Measurements from ENCODE around the gene TAGLN2. TPM values are rescaled to one million over a fixed set of nuclear protein-coding genes. Genes with fewer than 3 reads are reported as not detected.

Gene TAGLN2
- total RNA-seq, 1 experiment from 2014 or later: 66.9 TPM

- TF ChIP-seq NFE2L1 (CRISPR knock-in tag; IDR thresholded peaks at IDR 0.05) (no peak), ZBTB43 (CRISPR knock-in tag; IDR thresholded peaks at IDR 0.05) (no peak), CREB1 (CRISPR knock-in tag; IDR thresholded peaks at IDR 0.05) (no peak), USF1 (CRISPR knock-in tag; IDR thresholded peaks at IDR 0.05) (no peak)
- TF ChIP-seq, protein P1, sequence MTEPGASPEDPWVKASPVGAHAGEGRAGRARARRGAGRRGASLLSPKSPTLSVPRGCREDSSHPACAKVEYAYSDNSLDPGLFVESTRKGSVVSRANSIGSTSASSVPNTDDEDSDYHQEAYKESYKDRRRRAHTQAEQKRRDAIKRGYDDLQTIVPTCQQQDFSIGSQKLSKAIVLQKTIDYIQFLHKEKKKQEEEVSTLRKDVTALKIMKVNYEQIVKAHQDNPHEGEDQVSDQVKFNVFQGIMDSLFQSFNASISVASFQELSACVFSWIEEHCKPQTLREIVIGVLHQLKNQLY (CRISPR knock-in tag; IDR thresholded peaks at IDR 0.05): no peak
- TF ChIP-seq, protein P2, sequence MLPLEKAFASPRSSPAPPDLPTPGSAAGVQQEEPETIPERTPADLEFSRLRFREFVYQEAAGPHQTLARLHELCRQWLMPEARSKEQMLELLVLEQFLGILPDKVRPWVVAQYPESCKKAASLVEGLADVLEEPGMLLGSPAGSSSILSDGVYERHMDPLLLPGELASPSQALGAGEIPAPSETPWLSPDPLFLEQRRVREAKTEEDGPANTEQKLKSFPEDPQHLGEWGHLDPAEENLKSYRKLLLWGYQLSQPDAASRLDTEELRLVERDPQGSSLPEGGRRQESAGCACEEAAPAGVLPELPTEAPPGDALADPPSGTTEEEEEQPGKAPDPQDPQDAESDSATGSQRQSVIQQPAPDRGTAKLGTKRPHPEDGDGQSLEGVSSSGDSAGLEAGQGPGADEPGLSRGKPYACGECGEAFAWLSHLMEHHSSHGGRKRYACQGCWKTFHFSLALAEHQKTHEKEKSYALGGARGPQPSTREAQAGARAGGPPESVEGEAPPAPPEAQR (CRISPR knock-in tag; IDR thresholded peaks at IDR 0.05): no peak
These were observed 19.5 kb upstream of the TAGLN2 start (continued) for GRCh38 chr1:159944623-159945455.

DNA sequence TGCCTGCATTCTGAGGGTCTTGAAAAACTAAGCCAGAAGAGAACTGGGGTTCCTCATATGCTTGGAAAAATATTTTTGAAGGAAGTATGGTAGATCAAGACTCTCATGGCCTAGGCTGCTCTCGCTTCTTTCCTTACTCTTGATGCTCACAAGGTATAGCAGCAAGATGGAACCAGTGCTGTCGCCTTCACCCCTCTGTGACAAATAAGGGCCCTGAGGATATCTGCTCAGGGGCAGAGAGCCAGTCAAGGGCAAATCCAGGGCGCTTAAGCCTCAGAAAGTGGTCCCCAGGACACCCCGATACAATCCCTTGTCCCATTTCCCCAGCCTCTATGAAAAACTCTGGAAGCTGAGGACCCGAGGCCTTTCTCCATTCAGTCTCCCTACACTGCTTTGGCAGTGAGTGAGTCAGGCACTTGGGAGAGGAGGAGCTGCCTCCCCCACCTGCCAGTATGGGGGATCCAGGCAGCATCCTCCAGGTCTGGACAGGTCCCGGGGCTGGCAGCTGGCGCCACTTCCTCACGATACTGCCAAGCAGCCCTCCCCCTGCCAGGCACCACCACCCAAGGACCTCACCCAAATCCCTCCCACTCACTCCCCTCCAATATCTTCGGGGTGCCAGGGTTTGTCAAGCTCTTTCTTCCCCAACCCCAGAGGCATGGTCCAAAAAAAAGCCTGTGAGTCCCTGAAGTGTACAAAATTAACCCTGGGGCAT, 18.8 kb upstream of the TAGLN2 start:
- ChIA-PET POLR2A (interaction anchor here (2.9 kb wide), 1 partner anchor 64 kb away, joined by 7 read pairs; no protein-coding TSS in a partner anchor), CTCF (interaction anchor here (1.5 to 5.8 kb wide), 2 partner anchors 63 to 140 kb away, joined by 3 to 100 read pairs; no protein-coding TSS in a partner anchor)
- peak overlapping the region; percentile 89 for H3K4me3 Mint-ChIP-seq
- no peak overlapping the region for H3K27ac Mint-ChIP-seq
- DNase-seq (ENCODE audit: low spot score): no peak
- no peaks in the 10 kb centered on the region; the same call in 1 of the 2 replicates for H3K27me3 Mint-ChIP-seq (ENCODE audit: low read depth)
- H3K9me3 Mint-ChIP-seq: no peaks in the 10 kb centered on the region
- TF ChIP-seq ZMAT4 (CRISPR knock-in tag; IDR thresholded peaks at IDR 0.05) (no peak), CTCF (IDR thresholded peaks at IDR 0.05) (no peak), SOX15 (CRISPR knock-in tag; IDR thresholded peaks at IDR 0.05) (no peak), AFF4 (CRISPR knock-in tag; IDR thresholded peaks at IDR 0.05; ENCODE audit: borderline replicate concordance) (no peak), ZNF121 (CRISPR knock-in tag; IDR thresholded peaks at IDR 0.05) (no peak)
- peaks cover 43% of the 10 kb centered on the region for H3K4me1 Mint-ChIP-seq
- H3K36me3 Mint-ChIP-seq: peaks cover 5% of the 10 kb centered on the region; the same call in 1 of the 2 replicates
- ATAC-seq: no peak
